K562 (cell line): Measurements from ENCODE around the gene NUP188. TPM values are rescaled to one million over a fixed set of nuclear protein-coding genes. Genes with fewer than 3 reads are reported as not detected.

Source experiments
- ATAC-seq: fragments of 200-7000 bp; cut with Tn5 transposase; 3 replicates; pipeline ENCODE4 v1.9.1; 2020; ENCODE audit warnings: moderate library complexity
- BruUV-seq: library from RNA; stranded (reverse); fragments of 400-500 nt; replicated peaks from 2 replicates; lab custom pipeline; 2021; lab: Mats Ljungman, UMichigan
- CTCF ChIA-PET: fragments of 300-600 bp; formaldehyde crosslinking; extraction: SDS; loops from one replicate; lab custom pipeline; 2021; ENCODE audit warnings: low intra/inter-chr PET ratio; lab: Yijun Ruan, JAX
- POLR2A ChIA-PET: fragments of 300-600, 350-650 bp; sonication (Branson Sonifier 250); formaldehyde crosslinking; extraction: SDS; loops from one replicate; lab custom pipeline; 2021; ENCODE audit warnings: antibody characterized with exemption, inconsistent platforms; lab: Yijun Ruan, JAX
- DNase-seq, 4 experiments: peaks; one replicate each; pipeline versions ENCODE4 v3.0.0 to v3.0.0-alpha.2; 2011 to 2018; ENCODE audit warnings: low spot score in 3 of 4, mixed read lengths in 3 of 4; ENCODE audit errors: extremely low read depth in 1 of 4
- FAIRE-seq: peaks from 2 replicates; lab custom pipeline; 2011; peaks lifted over from hg19 to GRCh38; lab: Jason Lieb, UNC
- H2AFZ ChIP-seq: 2 replicates; pipeline ENCODE4 v1.6.0; 2011; ENCODE audit warnings: low read depth, low read length, control low read depth, inconsistent platforms
- H3K27ac ChIP-seq: fragments of 200-600 bp; 3 replicates; pipeline ENCODE4 v1.8.0; 2011; ENCODE audit warnings: low read depth, mild to moderate bottlenecking, control low read depth, inconsistent platforms, low read length, moderate library complexity, mixed read lengths; ENCODE audit errors: extremely low read depth
- H3K27me3 ChIP-seq, 2 experiments: fragments of 300-600 bp in 1 of 2; 2 replicates in 1 of 2; 3 replicates in 1 of 2; pipeline versions ENCODE4 v1.6.0 to v1.8.0; 2011; ENCODE audit warnings: inconsistent platforms in 2 of 2, low read length in 2 of 2, mild to moderate bottlenecking in 1 of 2, mixed read lengths in 1 of 2, moderate library complexity in 1 of 2; ENCODE audit not compliant: control insufficient read depth in 2 of 2, insufficient read depth in 2 of 2
- H3K36me3 ChIP-seq: fragments of 300-600 bp; 3 replicates; pipeline ENCODE4 v1.8.0; 2011; ENCODE audit warnings: mild to moderate bottlenecking, low read length, inconsistent platforms; ENCODE audit not compliant: control insufficient read depth, insufficient read depth
- H3K4me1 ChIP-seq, 2 experiments: fragments of 200-600 bp in 1 of 2; replicated peaks in 1 of 2; 2 replicates in 1 of 2; 3 replicates in 1 of 2; pipeline versions ENCODE4 v1.5.1 to v1.8.0; 2011; ENCODE audit warnings: inconsistent platforms in 2 of 2, low read length in 2 of 2, mild to moderate bottlenecking in 1 of 2, mixed read lengths in 1 of 2, moderate library complexity in 1 of 2; ENCODE audit not compliant: control insufficient read depth in 2 of 2, insufficient read depth in 2 of 2
- H3K4me2 ChIP-seq: 2 replicates; pipeline ENCODE4 v1.6.1; 2011; ENCODE audit warnings: low read length, control low read depth, inconsistent platforms, mixed read lengths; ENCODE audit not compliant: insufficient read depth
- H3K4me3 ChIP-seq: fragments of 200-600 bp; sonication (generic), shearing (Covaris generic); 2 replicates; pipeline ENCODE4 v1.5.1; 2016; ENCODE audit warnings: control low read depth, inconsistent platforms
- H3K79me2 ChIP-seq: fragments of 200-600 bp; 3 replicates; pipeline ENCODE4 v1.8.0; 2011; ENCODE audit warnings: low read length, inconsistent platforms; ENCODE audit not compliant: control insufficient read depth, insufficient read depth
- H3K9ac ChIP-seq, 2 experiments: 2 replicates each; pipeline versions ENCODE4 v1.6.0 to v1.6.1; 2011; ENCODE audit warnings: low read depth in 2 of 2, low read length in 2 of 2, control low read depth in 1 of 2, inconsistent platforms in 1 of 2, mild to moderate bottlenecking in 1 of 2, mixed read lengths in 1 of 2; ENCODE audit not compliant: insufficient read depth in 1 of 2
- H3K9me1 ChIP-seq: one replicate; pipeline ENCODE4 v1.6.0; 2011; ENCODE audit warnings: inconsistent platforms, mild to moderate bottlenecking, low read length, moderate library complexity; ENCODE audit not compliant: control insufficient read depth, insufficient read depth
- H3K9me3 ChIP-seq: replicated peaks from 2 replicates; pipeline ENCODE4 v1.5.1; 2011; ENCODE audit warnings: low read depth, low read length, inconsistent platforms; ENCODE audit not compliant: control insufficient read depth, insufficient read depth
- H4K20me1 ChIP-seq: replicated peaks from 2 replicates; pipeline ENCODE4 v1.6.1; 2011; ENCODE audit warnings: low read length, inconsistent platforms, mixed read lengths; ENCODE audit not compliant: control insufficient read depth, insufficient read depth
- C11orf30 ChIP-seq: fragments of 450-650 bp; IDR thresholded peaks from 2 replicates; pipeline ENCODE4 v1.6.1; 2016; ENCODE audit warnings: low read depth, mild to moderate bottlenecking
- HDAC8 ChIP-seq: fragments of 450-650 bp; IDR thresholded peaks from 2 replicates; pipeline ENCODE4 v1.6.1; 2016; ENCODE audit warnings: mild to moderate bottlenecking, missing genetic modification characterization, moderate library complexity, missing compliant biosample characterization
- HOMEZ ChIP-seq: fragments of 250-450 bp; sonication (Bioruptor Pico); IDR thresholded peaks from 2 replicates; pipeline ENCODE4 v1.4.0; 2020; ENCODE audit warnings: mild to moderate bottlenecking, moderate library complexity
- IRF1 ChIP-seq: sonication (generic); formaldehyde crosslinking; IDR thresholded peaks from 2 replicates; pipeline ENCODE4 v1.8.0; 2022; ENCODE audit warnings: missing genetic modification reagents, mild to moderate bottlenecking, borderline replicate concordance
- KDM2B ChIP-seq: fragments of 250-450 bp; sonication (Bioruptor Pico); IDR thresholded peaks from 2 replicates; pipeline ENCODE4 v1.8.0; 2021; ENCODE audit warnings: mild to moderate bottlenecking, moderate library complexity
- MYC ChIP-seq, 2 experiments: fragments of 250-450 bp in 1 of 2; sonication (Bioruptor Pico) in 1 of 2; IDR thresholded peaks; 2 replicates each; pipeline versions ENCODE4 v1.5.1 to v1.6.1; 2012 to 2021; ENCODE audit warnings: low read depth in 2 of 2, borderline replicate concordance in 1 of 2, improper control_type of control experiment in 1 of 2, low read length in 1 of 2, mild to moderate bottlenecking in 1 of 2, moderate library complexity in 1 of 2
- NFRKB ChIP-seq: fragments of 450-650 bp; IDR thresholded peaks from 2 replicates; pipeline ENCODE4 v1.6.1; 2016; ENCODE audit warnings: low read depth
- RREB1 ChIP-seq: fragments of 250-450 bp; sonication (Bioruptor Pico); IDR thresholded peaks from 2 replicates; pipeline ENCODE4 v1.4.0; 2020
- SNIP1 ChIP-seq: fragments of 450-650 bp; IDR thresholded peaks from 2 replicates; pipeline ENCODE4 v1.7.1; 2017; ENCODE audit warnings: low read depth, mild to moderate bottlenecking
- ZNF511 ChIP-seq: sonication (generic); formaldehyde crosslinking; IDR thresholded peaks from 2 replicates; pipeline ENCODE4 v1.8.0; 2022; ENCODE audit warnings: mild to moderate bottlenecking, missing genetic modification reagents
- ZSCAN32 ChIP-seq: fragments of 450-650 bp; formaldehyde crosslinking; IDR thresholded peaks from 2 replicates; pipeline ENCODE4 v1.4.0; 2020; ENCODE audit warnings: mild to moderate bottlenecking, moderate library complexity
- WGBS: fragments of 100-300 bp; shearing (Covaris generic); methylation state at CpG from one replicate; pipeline ENCODE4 v1.1.6; 2016; ENCODE audit warnings: low coverage, mixed read lengths; ENCODE audit not compliant: insufficient coverage; ENCODE audit errors: missing lambda C conversion rate; 5-methylcytosine and 5-hydroxymethylcytosine counted together
- in situ Hi-C: fragments of 300-500 bp; cut with MboI; formaldehyde crosslinking; loops from 4 replicates; pipeline ENCODE4 v1.15.0; 2018; ENCODE audit warnings: inconsistent platforms, mixed read lengths
- intact Hi-C: fragments of 100-400 bp; cut with micrococcal nuclease; formaldehyde crosslinking; loops from 2 replicates; pipeline ENCODE4 v1.14.2; 2022
- polyA plus RNA-seq, 8 experiments: library from polyadenylated mRNA; depleted of rRNA in 4 of 8; stranded (reverse) in 5 of 8; unstranded in 3 of 8; fragments of >200 nt; fragmentation: Nextera tagmentation in 2 of 8; fragmentation: Illumina TruSeq in 1 of 8; extraction: Ambion mirVana in 2 of 8; extraction: Trizol in 1 of 8; gene quantifications; 2 replicates each; pipeline versions ENCODE4 v1.2.1 to v1.2.3, GENCODE V29; 2011 to 2014; ENCODE audit warnings: inconsistent platforms in 1 of 8, missing spikeins in 1 of 8
- total RNA-seq, 7 experiments: library from RNA; depleted of rRNA in 6 of 7; stranded (reverse); fragments of >200 nt in 6 of 7; fragmentation: Illumina TruSeq in 2 of 7; extraction: Trizol in 2 of 7; gene quantifications; 2 replicates each; pipeline versions ENCODE4 v1.2.1 to v1.2.3, GENCODE V29; 2011 to 2021; ENCODE audit warnings: low replicate concordance in 1 of 7

The NUP188 gene
- total and polyA plus RNA-seq, 9 of the 15 experiments (the other 6 are each of a cell fraction or from before 2014, with no cell fraction given) = 11.7 to 135 (median 70.6) TPM

GRCh38 chr9:129012343-129012742, 64.8 kb downstream of the NUP188 start (continued):
- TF ChIP-seq ZNF511 (CRISPR knock-in tag) (no peak), NFRKB (no peak), ZSCAN32 (CRISPR knock-in tag) (no peak), IRF1 (CRISPR knock-in tag) (no peak), HDAC8 (tag) (no peak)

- no peaks in the 10 kb centered on the region for H3K27me3 ChIP-seq
- BruUV-seq = no TSS peak
- intact Hi-C loops = no loop called here
- FAIRE-seq = no peak
- CTCF ChIA-PET = no interaction called here
- no peak overlapping the region for H3K4me3 ChIP-seq
- peaks cover 0 to 37% of the 10 kb centered on the region in 2 experiments; a peak in 1 of 5 replicates for H3K4me1 ChIP-seq
- H3K36me3 ChIP-seq = peaks cover 76% of the 10 kb centered on the region; the same call in 2 of the 3 replicates
- no peak for DNase-seq
- H3K9ac ChIP-seq = no peak overlapping the region; a peak in 1 of 4 replicates
- no peak overlapping the region for H3K27ac ChIP-seq
- H3K4me2 ChIP-seq = no peak overlapping the region
- H3K9me1 ChIP-seq = no peaks in the 10 kb centered on the region
- 93% methylated on average over 15 of the region's 16 CpGs for WGBS
- H3K79me2 ChIP-seq = no peaks in the 10 kb centered on the region
- in situ Hi-C loops = no loop called here
- POLR2A ChIA-PET = interaction anchor here (0.5 to 0.8 kb wide), 3 partner anchors 10 to 527 kb away, joined by 3 to 5 read pairs (median 3); no protein-coding TSS in a partner anchor
- ATAC-seq = no peak
- no peak overlapping the region for H2AFZ ChIP-seq
- H4K20me1 ChIP-seq = no peaks in the 10 kb centered on the region
- no peaks in the 10 kb centered on the region for H3K9me3 ChIP-seq
- TF ChIP-seq RREB1 (CRISPR knock-in tag) (no peak), C11orf30 (no peak), SNIP1 (no peak), NFRKB (no peak), HOMEZ (CRISPR knock-in tag) (no peak), KDM2B (CRISPR knock-in tag) (no peak), MYC (IDR thresholded peaks at IDR 0.05; ENCODE audit: low read depth, low read length) (no peak), MYC (CRISPR knock-in tag; IDR thresholded peaks at IDR 0.05; ENCODE audit: borderline replicate concordance, low read depth) (no peak)
Observed at GRCh38 chr9:129012893-129013448, 65.5 kb downstream of the NUP188 start.
